WTC11 (cell line): ENCODE results near the gene SNX9. TPM values are rescaled to one million over a fixed set of nuclear protein-coding genes. Genes with fewer than 3 reads are reported as not detected.

Experiments used
- ATAC-seq: fragments of 200-7000 bp; cut with Tn5 transposase; 2 replicates; pipeline ENCODE4 v1.10.0; 2021; ENCODE audit warnings: mild to moderate bottlenecking, moderate library complexity
- CTCF ChIA-PET: fragments of 300-600 bp; sonication (Branson Sonifier 250); formaldehyde crosslinking; loops from one replicate; lab custom pipeline; 2021; ENCODE audit warnings: antibody characterized with exemption; lab: Charles Lee
- POLR2A ChIA-PET: fragments of 350-600 bp; sonication (Branson Sonifier 250); formaldehyde crosslinking; loops from one replicate; lab custom pipeline; 2021; ENCODE audit warnings: antibody characterized with exemption; lab: Charles Lee
- DNase-seq: peaks from one replicate; pipeline ENCODE4 v3.0.0; 2021; ENCODE audit warnings: low spot score
- H3K27ac Mint-ChIP-seq: 2 replicates; pipeline ENCODE4 v1.8.0; 2021; ENCODE audit warnings: mixed read lengths
- H3K27me3 Mint-ChIP-seq: 2 replicates; pipeline ENCODE4 v1.8.0; 2021; ENCODE audit warnings: low read depth, mild to moderate bottlenecking, moderate library complexity, mixed read lengths
- H3K36me3 Mint-ChIP-seq: 2 replicates; pipeline ENCODE4 v1.8.0; 2021; ENCODE audit warnings: mixed read lengths
- H3K4me1 Mint-ChIP-seq: 2 replicates; pipeline ENCODE4 v1.8.0; 2022; ENCODE audit warnings: mixed read lengths
- H3K4me3 Mint-ChIP-seq: 2 replicates; pipeline ENCODE4 v1.8.0; 2021; ENCODE audit warnings: mild to moderate bottlenecking, moderate library complexity, mixed read lengths
- H3K9me3 Mint-ChIP-seq: 2 replicates; pipeline ENCODE4 v1.8.0; 2021; ENCODE audit warnings: mixed read lengths
- CBFB ChIP-seq: sonication (generic); formaldehyde crosslinking; IDR thresholded peaks from 2 replicates; pipeline ENCODE4 v1.8.1; 2022; ENCODE audit warnings: mild to moderate bottlenecking, low read depth, missing genetic modification reagents
- CTCF ChIP-seq: fragments of 200-600 bp; IDR thresholded peaks from 2 replicates; pipeline ENCODE4 v1.8.0; 2022; ENCODE audit warnings: antibody characterized with exemption
- E2F1 ChIP-seq: sonication (generic); formaldehyde crosslinking; IDR thresholded peaks from 2 replicates; pipeline ENCODE4 v1.8.0; 2022; ENCODE audit warnings: mild to moderate bottlenecking, missing genetic modification reagents
- ESRRA ChIP-seq: sonication (generic); formaldehyde crosslinking; IDR thresholded peaks from 2 replicates; pipeline ENCODE4 v1.8.1; 2022; ENCODE audit warnings: mild to moderate bottlenecking, missing genetic modification reagents, borderline replicate concordance
- ETV6 ChIP-seq: sonication (generic); formaldehyde crosslinking; IDR thresholded peaks from 2 replicates; pipeline ENCODE4 v1.8.1; 2022; ENCODE audit warnings: mild to moderate bottlenecking, missing genetic modification reagents
- KAT7 ChIP-seq: sonication (generic); formaldehyde crosslinking; IDR thresholded peaks from 2 replicates; pipeline ENCODE4 v1.8.1; 2023; ENCODE audit warnings: missing genetic modification reagents, mild to moderate bottlenecking, borderline replicate concordance
- MYBL2 ChIP-seq: sonication (generic); formaldehyde crosslinking; IDR thresholded peaks from 2 replicates; pipeline ENCODE4 v1.8.1; 2023; ENCODE audit warnings: mild to moderate bottlenecking, moderate library complexity, missing genetic modification reagents
- NFATC4 ChIP-seq: fragments of 250-450 bp; sonication (Bioruptor Pico); IDR thresholded peaks from 2 replicates; pipeline ENCODE4 v1.9.0; 2021; ENCODE audit warnings: mild to moderate bottlenecking
- NFE2L1 ChIP-seq: sonication (generic); formaldehyde crosslinking; IDR thresholded peaks from 2 replicates; pipeline ENCODE4 v1.8.1; 2023; ENCODE audit warnings: missing genetic modification reagents
- NR2C2 ChIP-seq: sonication (generic); formaldehyde crosslinking; IDR thresholded peaks from 2 replicates; pipeline ENCODE4 v1.8.0; 2022; ENCODE audit warnings: mild to moderate bottlenecking, missing genetic modification reagents
- PREB ChIP-seq: sonication (generic); formaldehyde crosslinking; IDR thresholded peaks from 2 replicates; pipeline ENCODE4 v1.8.1; 2022; ENCODE audit warnings: mild to moderate bottlenecking, missing genetic modification reagents, moderate library complexity, borderline replicate concordance
- RORB ChIP-seq: fragments of 250-450 bp; sonication (Bioruptor Pico); IDR thresholded peaks from 2 replicates; pipeline ENCODE4 v1.9.0; 2021; ENCODE audit warnings: mild to moderate bottlenecking
- SOX15 ChIP-seq: fragments of 250-450 bp; sonication (Bioruptor Pico); IDR thresholded peaks from 2 replicates; pipeline ENCODE4 v1.9.0; 2021; ENCODE audit warnings: mild to moderate bottlenecking
- SP1 ChIP-seq: sonication (generic); formaldehyde crosslinking; conservative IDR thresholded peaks from 2 replicates; pipeline ENCODE4 v1.8.1; 2022; ENCODE audit warnings: missing genetic modification reagents
- TEAD1 ChIP-seq: sonication (generic); formaldehyde crosslinking; IDR thresholded peaks from 2 replicates; pipeline ENCODE4 v1.8.0; 2022; ENCODE audit warnings: mild to moderate bottlenecking, missing genetic modification reagents
- TP53 ChIP-seq: sonication (generic); formaldehyde crosslinking; IDR thresholded peaks from 2 replicates; pipeline ENCODE4 v1.8.1; 2023; ENCODE audit warnings: mild to moderate bottlenecking, missing genetic modification reagents
- ZMAT4 ChIP-seq: fragments of 250-450 bp; sonication (Bioruptor Pico); IDR thresholded peaks from 2 replicates; pipeline ENCODE4 v1.9.0; 2021; ENCODE audit warnings: mild to moderate bottlenecking
- ZNF263 ChIP-seq: sonication (generic); formaldehyde crosslinking; IDR thresholded peaks from 2 replicates; pipeline ENCODE4 v1.8.1; 2022; ENCODE audit warnings: low read depth, mild to moderate bottlenecking, moderate library complexity, missing genetic modification reagents
- ZNF423 ChIP-seq: fragments of 250-450 bp; sonication (Bioruptor Pico); IDR thresholded peaks from 2 replicates; pipeline ENCODE4 v2.1.2; 2022; ENCODE audit warnings: mild to moderate bottlenecking, moderate library complexity
- total RNA-seq: library from RNA; stranded (reverse); gene quantifications from 3 replicates; pipeline ENCODE4 v1.2.3, GENCODE V29; 2021

The SNX9 gene
- total RNA-seq, 1 experiment from 2014 or later, result 35.0 TPM

- Mint-ChIP-seq H3K4me3 (peak overlapping the region; percentile 18; the same call in 1 of the 2 replicates), H3K36me3 (peaks cover 44% of the 10 kb centered on the region), H3K27me3 (no peaks in the 10 kb centered on the region), H3K4me1 (peaks cover 37% of the 10 kb centered on the region), H3K27ac (peak overlapping the region; percentile 94), H3K9me3 (no peaks in the 10 kb centered on the region)
- TF ChIP-seq TEAD1 (CRISPR knock-in tag), result peak; percentile 29; the same call in 1 of the 2 replicates
- TF ChIP-seq RORB (CRISPR knock-in tag), result no peak
- ChIA-PET CTCF (interaction anchor here (0.5 kb wide), 1 partner anchor 96 kb away, joined by 3 read pairs; no protein-coding TSS in a partner anchor), POLR2A (interaction anchor here (0.9 kb wide), 1 partner anchor 13 kb away, joined by 3 read pairs; no protein-coding TSS in a partner anchor)
- no peak for DNase-seq
- ATAC-seq, result peak; percentile 66
These were observed 56.2 kb downstream of the SNX9 start for GRCh38 chr6:157879034-157879872.

- peaks cover 38% of the 10 kb centered on the region for H3K36me3 Mint-ChIP-seq
- POLR2A ChIA-PET, result no interaction called here
- peaks cover 37% of the 10 kb centered on the region for H3K4me1 Mint-ChIP-seq
- DNase-seq (no peak), ATAC-seq (peak; percentile 72)
- no peaks in the 10 kb centered on the region for H3K27me3 Mint-ChIP-seq
- TF ChIP-seq ZNF423 (CRISPR knock-in tag), result no peak
- no peaks in the 10 kb centered on the region for H3K9me3 Mint-ChIP-seq
- no peak overlapping the region for H3K4me3 Mint-ChIP-seq
- CTCF ChIA-PET, result interaction anchor here (0.5 to 1.3 kb wide), 2 partner anchors 97 to 123 kb away, joined by 3 to 4 read pairs; no protein-coding TSS in a partner anchor
- 0 out of 2 replicates have a peak overlapping the region, but pooled peaks have one; percentile 13 for H3K27ac Mint-ChIP-seq
These were observed 56.8 kb downstream of the SNX9 start for GRCh38 chr6:157879873-157880254.

GRCh38 chr6:157880534-157880933 lies 57.5 kb downstream of the SNX9 start:
- Mint-ChIP-seq H3K9me3 (no peaks in the 10 kb centered on the region), H3K4me3 (no peak overlapping the region), H3K36me3 (peaks cover 32% of the 10 kb centered on the region), H3K27me3 (no peaks in the 10 kb centered on the region), H3K4me1 (peaks cover 37% of the 10 kb centered on the region), H3K27ac (peak overlapping the region; percentile 88)
- ATAC-seq (no peak), DNase-seq (no peak)
- no peak for TF ChIP-seq NFE2L1
- no peak for TF ChIP-seq NR2C2 (CRISPR knock-in tag)
- no peak for TF ChIP-seq ZNF423 (CRISPR knock-in tag)
- TF ChIP-seq KAT7 (CRISPR knock-in tag), result no peak
- no peak for TF ChIP-seq ESRRA (CRISPR knock-in tag)
- TF ChIP-seq ETV6 (CRISPR knock-in tag), result no peak
- no peak for TF ChIP-seq CBFB (CRISPR knock-in tag)
- TF ChIP-seq CTCF, result no peak
- TF ChIP-seq SP1 (CRISPR knock-in tag), result no peak
- TF ChIP-seq ZNF263 (CRISPR knock-in tag), result no peak
- TF ChIP-seq NFATC4 (CRISPR knock-in tag), result no peak
- no peak for TF ChIP-seq TP53 (CRISPR knock-in tag)
- TF ChIP-seq MYBL2 (CRISPR knock-in tag), result no peak
- no peak for TF ChIP-seq ZMAT4 (CRISPR knock-in tag)
- TF ChIP-seq SOX15, result no peak
- no peak for TF ChIP-seq E2F1
- no peak for TF ChIP-seq PREB
- POLR2A ChIA-PET, result no interaction called here
- CTCF ChIA-PET, result interaction anchor here (1.3 kb wide), 1 partner anchor 124 kb away, joined by 4 read pairs; no protein-coding TSS in a partner anchor
